ENCODE results near the gene TRA2B. TPM values are rescaled to one million over a fixed set of nuclear protein-coding genes. Genes with fewer than 3 reads are reported as not detected.

TRA2B gene
- total RNA-seq, 1 donor from 2014 or later = 205 TPM

- no peak for DNase-seq (ENCODE audit: low spot score, unreplicated experiment)
- Mint-ChIP-seq H3K4me3 (ENCODE audit: low read depth) (peak overlapping the region; percentile 10), H3K9me3 (ENCODE audit: low read depth) (no peaks in the 10 kb centered on the region), H3K4me1 (ENCODE audit: low read depth) (peaks cover 70% of the 10 kb centered on the region), H3K27me3 (no peaks in the 10 kb centered on the region), H3K27ac (peak overlapping the region; percentile 56), H3K36me3 (ENCODE audit: insufficient read depth) (peaks cover 28% of the 10 kb centered on the region)
- TF ChIP-seq CTCF (IDR thresholded peaks at IDR 0.05; ENCODE audit: unreplicated experiment) = no peak
These were observed 10.2 kb downstream of the TRA2B start for GRCh38 chr3:185927501-185928200.

- peaks cover 31% of the 10 kb centered on the region for H3K36me3 Mint-ChIP-seq (ENCODE audit: insufficient read depth)
These were observed 11.4 kb downstream of the TRA2B start for GRCh38 chr3:185926445-185926844.

DNA sequence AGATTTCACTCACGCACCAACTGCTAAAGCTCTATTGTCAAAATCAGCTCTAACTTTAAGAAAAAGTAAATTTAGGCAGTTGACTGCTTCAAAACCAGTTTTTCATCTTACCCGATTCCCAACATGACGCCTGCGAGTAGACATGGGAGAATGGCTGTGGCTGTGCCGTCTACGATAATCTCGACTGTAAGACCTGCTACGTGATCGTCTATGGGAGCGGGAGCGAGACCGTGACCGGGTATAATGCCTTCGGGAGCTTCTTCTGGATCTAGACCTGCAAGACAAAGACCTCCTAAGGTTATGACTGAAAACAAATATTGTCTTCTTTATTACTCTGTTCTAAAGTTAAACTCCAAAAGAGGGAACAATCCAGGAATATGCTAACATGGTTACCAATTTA is 12.5 kb downstream of the TRA2B start:
- Mint-ChIP-seq H3K4me3 (ENCODE audit: low read depth) (no peak overlapping the region), H3K27me3 (no peaks in the 10 kb centered on the region), H3K4me1 (ENCODE audit: low read depth) (peaks cover 48% of the 10 kb centered on the region), H3K36me3 (ENCODE audit: insufficient read depth) (peaks cover 36% of the 10 kb centered on the region), H3K9me3 (ENCODE audit: low read depth) (no peaks in the 10 kb centered on the region), H3K27ac (peak overlapping the region; percentile 68)
- no peak for DNase-seq (ENCODE audit: low spot score, unreplicated experiment)
- TF ChIP-seq CTCF (IDR thresholded peaks at IDR 0.05; ENCODE audit: unreplicated experiment) = no peak

More at GRCh38 chr3:185926445-185926844, 11.4 kb downstream of the TRA2B start:
- no peak for DNase-seq (ENCODE audit: low spot score, unreplicated experiment)
- H3K27ac Mint-ChIP-seq = peak overlapping the region; percentile 56
- no peaks in the 10 kb centered on the region for H3K27me3 Mint-ChIP-seq
- peaks cover 58% of the 10 kb centered on the region for H3K4me1 Mint-ChIP-seq (ENCODE audit: low read depth)
- H3K9me3 Mint-ChIP-seq (ENCODE audit: low read depth) = no peaks in the 10 kb centered on the region
- peak overlapping the region; percentile 25 for H3K4me3 Mint-ChIP-seq (ENCODE audit: low read depth)
- TF ChIP-seq CTCF (IDR thresholded peaks at IDR 0.05; ENCODE audit: unreplicated experiment) = no peak

DNA sequence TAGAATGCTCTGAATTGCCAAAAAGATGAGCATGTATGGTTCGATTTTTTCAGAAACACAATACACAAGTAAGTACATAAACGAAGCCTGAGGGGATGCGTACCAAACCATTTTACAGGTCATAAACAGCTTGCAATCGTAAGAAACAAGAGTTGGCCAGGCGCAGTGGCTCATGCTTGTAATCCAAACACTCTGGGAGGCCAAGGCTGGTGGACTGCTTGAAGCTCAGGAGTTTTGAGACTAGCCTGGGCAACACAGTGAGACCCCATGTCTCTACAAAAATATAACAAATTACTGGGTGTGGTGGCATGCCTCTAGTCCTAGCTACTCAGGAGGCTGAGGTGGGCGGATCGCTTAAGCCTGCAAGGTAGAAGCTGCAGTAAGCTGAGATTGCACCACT is 13.4 kb downstream of the TRA2B start:
- DNase-seq (ENCODE audit: low spot score, unreplicated experiment) = no peak
- Mint-ChIP-seq H3K36me3 (ENCODE audit: insufficient read depth) (peaks cover 42% of the 10 kb centered on the region), H3K4me3 (ENCODE audit: low read depth) (no peak overlapping the region), H3K27ac (no peak overlapping the region), H3K4me1 (ENCODE audit: low read depth) (peaks cover 38% of the 10 kb centered on the region), H3K9me3 (ENCODE audit: low read depth) (no peaks in the 10 kb centered on the region), H3K27me3 (no peaks in the 10 kb centered on the region)
- no peak for TF ChIP-seq CTCF (IDR thresholded peaks at IDR 0.05; ENCODE audit: unreplicated experiment)

DNA sequence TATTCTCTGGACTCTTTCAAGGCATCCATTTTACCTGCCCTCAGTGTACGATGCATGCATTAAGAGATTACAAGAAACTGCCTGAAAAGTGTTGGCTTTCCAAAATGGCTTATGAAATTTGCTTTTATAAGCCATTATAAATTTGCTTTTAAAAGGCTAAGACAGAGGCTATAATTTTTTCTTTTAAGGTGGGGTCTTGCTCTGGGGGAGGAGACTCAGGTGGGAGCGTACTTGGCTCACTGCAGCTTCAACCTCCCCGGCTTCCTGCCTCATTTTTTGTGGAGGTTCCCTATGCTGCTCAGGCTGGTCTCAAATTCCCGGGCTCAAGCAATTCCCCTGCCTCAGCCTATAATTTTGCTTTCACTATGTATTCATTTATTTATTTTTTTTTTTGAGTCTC is 17.6 kb downstream of the TRA2B start:
- H3K4me3 Mint-ChIP-seq (ENCODE audit: low read depth) = no peak overlapping the region
- TF ChIP-seq CTCF (IDR thresholded peaks at IDR 0.05; ENCODE audit: unreplicated experiment) = no peak
- H3K4me1 Mint-ChIP-seq (ENCODE audit: low read depth) = no peaks in the 10 kb centered on the region
- H3K36me3 Mint-ChIP-seq (ENCODE audit: insufficient read depth) = peaks cover 54% of the 10 kb centered on the region
- no peaks in the 10 kb centered on the region for H3K9me3 Mint-ChIP-seq (ENCODE audit: low read depth)
- no peak overlapping the region for H3K27ac Mint-ChIP-seq
- DNase-seq (ENCODE audit: low spot score, unreplicated experiment) = no peak
- no peaks in the 10 kb centered on the region for H3K27me3 Mint-ChIP-seq
